ENCODE results near the gene PPP2R5C. TPM values are rescaled to one million over a fixed set of nuclear protein-coding genes. Genes with fewer than 3 reads are reported as not detected.

PPP2R5C gene
- total RNA-seq, 1 donor from 2014 or later = 71.5 TPM

DNA sequence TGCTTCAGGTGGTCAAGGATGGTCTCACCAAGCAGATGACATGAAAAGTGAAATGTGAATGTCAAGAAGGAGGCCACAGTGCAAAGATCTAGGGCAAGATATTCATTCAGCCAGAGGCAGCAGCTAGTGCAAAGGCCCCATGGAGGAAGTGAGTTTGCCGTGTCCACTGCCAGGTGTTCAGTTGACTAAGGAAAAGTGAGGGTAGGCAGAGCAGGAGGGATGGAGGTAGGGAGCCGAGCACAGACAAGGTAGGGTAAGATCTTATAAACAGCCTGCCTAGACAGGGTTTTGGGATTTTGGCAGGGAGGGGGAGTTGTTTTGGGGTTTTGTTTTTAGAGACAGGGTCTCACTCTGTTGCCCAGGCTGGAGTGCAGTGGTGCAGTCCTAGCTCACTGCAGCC, 11.9 kb downstream of the PPP2R5C start:
- no peak overlapping the region for H3K27ac Mint-ChIP-seq (ENCODE audit: unreplicated experiment)
- H3K27me3 Mint-ChIP-seq (ENCODE audit: unreplicated experiment) = peaks cover 1% of the 10 kb centered on the region
- no peaks in the 10 kb centered on the region for H3K9me3 Mint-ChIP-seq (ENCODE audit: unreplicated experiment)
- no peaks in the 10 kb centered on the region for H3K36me3 Mint-ChIP-seq (ENCODE audit: low read depth, unreplicated experiment)
- H3K4me3 Mint-ChIP-seq (ENCODE audit: unreplicated experiment) = no peak overlapping the region
- no peak for DNase-seq (ENCODE audit: low spot score)
- TF ChIP-seq, protein P1, sequence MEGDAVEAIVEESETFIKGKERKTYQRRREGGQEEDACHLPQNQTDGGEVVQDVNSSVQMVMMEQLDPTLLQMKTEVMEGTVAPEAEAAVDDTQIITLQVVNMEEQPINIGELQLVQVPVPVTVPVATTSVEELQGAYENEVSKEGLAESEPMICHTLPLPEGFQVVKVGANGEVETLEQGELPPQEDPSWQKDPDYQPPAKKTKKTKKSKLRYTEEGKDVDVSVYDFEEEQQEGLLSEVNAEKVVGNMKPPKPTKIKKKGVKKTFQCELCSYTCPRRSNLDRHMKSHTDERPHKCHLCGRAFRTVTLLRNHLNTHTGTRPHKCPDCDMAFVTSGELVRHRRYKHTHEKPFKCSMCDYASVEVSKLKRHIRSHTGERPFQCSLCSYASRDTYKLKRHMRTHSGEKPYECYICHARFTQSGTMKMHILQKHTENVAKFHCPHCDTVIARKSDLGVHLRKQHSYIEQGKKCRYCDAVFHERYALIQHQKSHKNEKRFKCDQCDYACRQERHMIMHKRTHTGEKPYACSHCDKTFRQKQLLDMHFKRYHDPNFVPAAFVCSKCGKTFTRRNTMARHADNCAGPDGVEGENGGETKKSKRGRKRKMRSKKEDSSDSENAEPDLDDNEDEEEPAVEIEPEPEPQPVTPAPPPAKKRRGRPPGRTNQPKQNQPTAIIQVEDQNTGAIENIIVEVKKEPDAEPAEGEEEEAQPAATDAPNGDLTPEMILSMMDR (IDR thresholded peaks at IDR 0.05; ENCODE audit: unreplicated experiment) = no peak
- no peaks in the 10 kb centered on the region for H3K4me1 Mint-ChIP-seq (ENCODE audit: unreplicated experiment)

DNA sequence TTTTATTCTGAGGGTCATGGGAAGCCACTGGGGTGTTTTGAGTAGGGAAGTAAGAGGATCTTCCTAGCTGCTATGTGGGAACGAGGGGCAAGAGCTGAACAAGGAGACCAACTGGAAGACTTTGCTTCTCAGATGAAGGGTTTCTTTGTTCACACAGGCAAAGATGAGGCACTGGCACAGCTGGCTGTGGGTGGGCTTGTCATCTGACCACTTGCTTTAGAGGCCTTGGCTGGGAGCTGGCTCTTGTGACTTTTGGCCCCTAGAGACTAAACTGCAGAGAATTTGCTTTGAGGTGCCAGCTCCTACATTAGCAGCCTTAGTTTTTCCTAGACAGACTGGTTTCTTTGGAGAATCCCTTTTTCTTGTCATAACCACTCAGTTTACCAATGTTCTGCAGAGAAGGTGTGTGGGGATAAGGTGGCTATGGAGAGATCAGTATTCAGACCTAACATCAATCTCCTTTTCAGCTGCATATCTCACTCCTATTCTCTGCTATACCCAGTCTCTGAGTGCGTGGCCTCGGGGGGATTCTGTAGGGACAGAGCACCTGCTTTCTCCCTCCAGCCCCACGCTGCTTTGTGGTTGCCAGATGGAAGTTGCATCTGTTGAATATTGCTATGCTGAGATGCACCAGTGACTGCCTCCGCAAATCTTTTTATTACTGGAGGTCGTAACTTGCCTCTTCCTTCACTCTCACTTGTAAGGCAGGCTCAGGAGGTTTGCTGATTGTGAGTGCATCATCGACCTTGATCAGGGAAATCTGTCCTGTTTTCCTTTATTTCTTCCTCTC, 12.7 kb downstream of the PPP2R5C start:
- H3K4me3 Mint-ChIP-seq (ENCODE audit: unreplicated experiment) = no peak overlapping the region
- H3K27ac Mint-ChIP-seq (ENCODE audit: unreplicated experiment) = no peak overlapping the region
- TF ChIP-seq, protein P1 (IDR thresholded peaks at IDR 0.05; ENCODE audit: unreplicated experiment) = no peak
- no peaks in the 10 kb centered on the region for H3K9me3 Mint-ChIP-seq (ENCODE audit: unreplicated experiment)
- H3K4me1 Mint-ChIP-seq (ENCODE audit: unreplicated experiment) = no peaks in the 10 kb centered on the region
- peaks cover 4% of the 10 kb centered on the region for H3K36me3 Mint-ChIP-seq (ENCODE audit: low read depth, unreplicated experiment)
- H3K27me3 Mint-ChIP-seq (ENCODE audit: unreplicated experiment) = peaks cover 2% of the 10 kb centered on the region
- no peak for DNase-seq (ENCODE audit: low spot score)

DNA sequence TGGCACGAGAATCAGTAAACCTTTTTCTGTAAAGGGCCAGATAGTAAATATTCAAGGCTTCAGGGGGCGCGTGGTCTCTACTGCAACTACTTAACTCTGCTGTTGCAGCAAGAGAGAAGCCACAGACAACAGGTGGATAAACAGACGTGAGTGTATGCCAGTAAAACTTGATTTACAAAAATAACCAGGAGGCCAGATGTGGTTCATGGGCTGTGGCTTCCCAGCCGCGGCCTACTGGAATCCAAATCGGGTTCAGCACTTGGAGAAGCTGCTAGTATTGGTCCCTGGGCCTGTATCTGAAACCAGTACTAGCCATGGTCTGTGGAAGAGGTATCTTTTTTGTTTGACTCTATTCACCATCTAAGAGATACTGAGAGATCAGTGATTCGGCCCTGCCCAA, 13.3 kb downstream of the PPP2R5C start:
- H3K9me3 Mint-ChIP-seq (ENCODE audit: unreplicated experiment) = no peaks in the 10 kb centered on the region
- DNase-seq (ENCODE audit: low spot score) = no peak
- peaks cover 4% of the 10 kb centered on the region for H3K36me3 Mint-ChIP-seq (ENCODE audit: low read depth, unreplicated experiment)
- peaks cover 8% of the 10 kb centered on the region for H3K27me3 Mint-ChIP-seq (ENCODE audit: unreplicated experiment)
- no peak overlapping the region for H3K27ac Mint-ChIP-seq (ENCODE audit: unreplicated experiment)
- no peaks in the 10 kb centered on the region for H3K4me1 Mint-ChIP-seq (ENCODE audit: unreplicated experiment)
- TF ChIP-seq, protein P1 (IDR thresholded peaks at IDR 0.05; ENCODE audit: unreplicated experiment) = no peak
- no peak overlapping the region for H3K4me3 Mint-ChIP-seq (ENCODE audit: unreplicated experiment)

DNA sequence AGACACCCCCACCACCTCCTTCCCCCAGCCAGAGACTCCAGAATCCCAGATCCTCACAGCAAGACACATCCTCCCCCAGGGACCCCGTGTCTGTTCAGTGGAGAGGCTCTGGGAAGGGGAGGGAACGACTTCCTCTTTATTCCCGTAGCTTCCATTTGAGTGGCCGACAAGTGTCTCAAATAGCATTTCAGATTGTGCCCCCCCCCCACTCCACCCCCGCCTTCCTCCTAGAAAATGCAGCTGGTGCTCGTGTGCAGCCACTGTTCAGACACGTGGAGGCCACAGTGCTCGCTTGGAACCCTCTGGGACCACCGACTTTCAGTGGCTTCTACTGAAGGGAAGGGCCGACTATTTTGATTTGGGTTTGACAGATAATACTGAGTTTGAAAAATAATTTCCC, 14.3 kb downstream of the PPP2R5C start:
- Mint-ChIP-seq H3K27me3 (ENCODE audit: unreplicated experiment) (peaks cover 13% of the 10 kb centered on the region), H3K9me3 (ENCODE audit: unreplicated experiment) (no peaks in the 10 kb centered on the region), H3K4me3 (ENCODE audit: unreplicated experiment) (no peak overlapping the region), H3K4me1 (ENCODE audit: unreplicated experiment) (peaks cover 5% of the 10 kb centered on the region), H3K36me3 (ENCODE audit: low read depth, unreplicated experiment) (peaks cover 8% of the 10 kb centered on the region), H3K27ac (ENCODE audit: unreplicated experiment) (no peak overlapping the region)
- no peak for DNase-seq (ENCODE audit: low spot score)
- TF ChIP-seq, protein P1 (IDR thresholded peaks at IDR 0.05; ENCODE audit: unreplicated experiment) = no peak

DNA sequence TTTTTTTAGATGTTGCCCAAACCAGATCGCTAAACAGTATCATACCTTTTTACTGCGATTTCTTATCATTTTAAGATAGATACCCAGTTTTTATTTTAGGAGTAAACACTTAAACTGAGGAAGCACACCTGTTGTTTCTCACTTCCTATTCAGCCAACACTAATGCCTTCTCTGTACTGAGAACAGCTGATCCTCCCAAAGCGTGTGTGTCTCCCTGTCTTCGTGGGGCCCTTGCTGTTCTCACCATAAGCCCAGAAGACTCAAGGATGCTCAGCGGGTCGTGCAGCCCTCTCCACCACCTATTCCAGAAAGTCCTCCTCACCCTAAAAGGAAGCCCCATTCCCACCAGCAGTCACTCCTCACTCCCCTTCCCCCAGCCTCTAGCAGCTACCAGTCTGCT, 14.8 kb downstream of the PPP2R5C start:
- Mint-ChIP-seq H3K4me3 (ENCODE audit: unreplicated experiment) (no peak overlapping the region), H3K27ac (ENCODE audit: unreplicated experiment) (no peak overlapping the region), H3K27me3 (ENCODE audit: unreplicated experiment) (peaks cover 13% of the 10 kb centered on the region), H3K9me3 (ENCODE audit: unreplicated experiment) (no peaks in the 10 kb centered on the region), H3K4me1 (ENCODE audit: unreplicated experiment) (peaks cover 5% of the 10 kb centered on the region), H3K36me3 (ENCODE audit: low read depth, unreplicated experiment) (peaks cover 8% of the 10 kb centered on the region)
- no peak for DNase-seq (ENCODE audit: low spot score)
- TF ChIP-seq, protein P1 (IDR thresholded peaks at IDR 0.05; ENCODE audit: unreplicated experiment) = no peak
